K562 (cell line): ENCODE measurements around the gene MRPL10. TPM values are rescaled to one million over a fixed set of nuclear protein-coding genes. Genes with fewer than 3 reads are reported as not detected.

Experiments
- ARID1B ChIP-seq: fragments of 450-650 bp; IDR thresholded peaks from 2 replicates; pipeline ENCODE4 v1.6.1; 2016; ENCODE audit warnings: antibody characterized with exemption, mild to moderate bottlenecking, inconsistent platforms
- CREB1 ChIP-seq, 2 experiments: sonication (generic) in 1 of 2; formaldehyde crosslinking in 1 of 2; IDR thresholded peaks; 2 replicates each; pipeline versions ENCODE4 v1.6.1 to v1.8.0; 2012 to 2022; ENCODE audit warnings: inconsistent platforms in 1 of 2, mild to moderate bottlenecking in 1 of 2, missing genetic modification reagents in 1 of 2, moderate library complexity in 1 of 2
- ERF ChIP-seq: fragments of 450-650 bp; formaldehyde crosslinking; IDR thresholded peaks from 2 replicates; pipeline ENCODE4 v1.4.0; 2020; ENCODE audit warnings: mild to moderate bottlenecking, mixed read lengths
- ESRRA ChIP-seq: fragments of 450-650 bp; IDR thresholded peaks from 2 replicates; pipeline ENCODE4 v1.6.1; 2014; ENCODE audit warnings: low read depth, mild to moderate bottlenecking, moderate library complexity, borderline replicate concordance
- ESRRB ChIP-seq: fragments of 250-450 bp; sonication (Bioruptor Pico); IDR thresholded peaks from 2 replicates; pipeline ENCODE4 v1.5.0; 2020; ENCODE audit warnings: mild to moderate bottlenecking, moderate library complexity, borderline replicate concordance
- KAT7 ChIP-seq: sonication (generic); formaldehyde crosslinking; IDR thresholded peaks from 2 replicates; pipeline ENCODE4 v1.8.0; 2022; ENCODE audit warnings: missing genetic modification reagents, mild to moderate bottlenecking, borderline replicate concordance
- MAZ ChIP-seq, 2 experiments: fragments of 450-650 bp in 1 of 2; sonication (generic) in 1 of 2; formaldehyde crosslinking; IDR thresholded peaks in 1 of 2; conservative IDR thresholded peaks in 1 of 2; 2 replicates each; pipeline versions ENCODE4 v1.4.0 to v1.5.0; 2020; ENCODE audit warnings: mild to moderate bottlenecking in 1 of 2, missing genetic modification reagents in 1 of 2
- MYC ChIP-seq, 2 experiments: fragments of 250-450 bp in 1 of 2; sonication (Bioruptor Pico) in 1 of 2; IDR thresholded peaks; 2 replicates each; pipeline versions ENCODE4 v1.5.1 to v1.6.1; 2012 to 2021; ENCODE audit warnings: low read depth in 2 of 2, borderline replicate concordance in 1 of 2, improper control_type of control experiment in 1 of 2, low read length in 1 of 2, mild to moderate bottlenecking in 1 of 2, moderate library complexity in 1 of 2
- RAD51 ChIP-seq: fragments of 450-650 bp; IDR thresholded peaks from 2 replicates; pipeline ENCODE4 v1.7.1; 2016; ENCODE audit warnings: low read depth, mild to moderate bottlenecking, borderline replicate concordance
- SMARCA4 ChIP-seq: fragments of 450-650 bp; IDR thresholded peaks from 2 replicates; pipeline ENCODE4 v1.6.1; 2016
- SMARCA5 ChIP-seq: fragments of 450-650 bp; IDR thresholded peaks from 2 replicates; pipeline ENCODE4 v1.6.1; 2016
- TCF7L2 ChIP-seq: fragments of 150-350 bp; IDR thresholded peaks from 2 replicates; pipeline ENCODE4 v1.6.1; 2016; ENCODE audit warnings: low read depth, mild to moderate bottlenecking, low read length, moderate library complexity
- YBX1 ChIP-seq: fragments of 450-650 bp; IDR thresholded peaks from 2 replicates; pipeline ENCODE4 v1.7.1; 2016; ENCODE audit warnings: mild to moderate bottlenecking
- ZKSCAN3 ChIP-seq: fragments of 250-450 bp; sonication (Bioruptor Pico); IDR thresholded peaks from 2 replicates; pipeline ENCODE4 v1.4.0; 2020
- polyA plus RNA-seq, 8 experiments: library from polyadenylated mRNA; depleted of rRNA in 4 of 8; stranded (reverse) in 5 of 8; unstranded in 3 of 8; fragments of >200 nt; fragmentation: Nextera tagmentation in 2 of 8; fragmentation: Illumina TruSeq in 1 of 8; extraction: Ambion mirVana in 2 of 8; extraction: Trizol in 1 of 8; gene quantifications; 2 replicates each; pipeline versions ENCODE4 v1.2.1 to v1.2.3, GENCODE V29; 2011 to 2014; ENCODE audit warnings: inconsistent platforms in 1 of 8, missing spikeins in 1 of 8
- total RNA-seq, 7 experiments: library from RNA; depleted of rRNA in 6 of 7; stranded (reverse); fragments of >200 nt in 6 of 7; fragmentation: Illumina TruSeq in 2 of 7; extraction: Trizol in 2 of 7; gene quantifications; 2 replicates each; pipeline versions ENCODE4 v1.2.1 to v1.2.3, GENCODE V29; 2011 to 2021; ENCODE audit warnings: low replicate concordance in 1 of 7
- TF ChIP-seq, protein P1 (sequence below), 2 experiments: fragments of 450-650 bp; IDR thresholded peaks; 2 replicates each; pipeline ENCODE4 v1.6.1; 2018; ENCODE audit warnings: mild to moderate bottlenecking in 2 of 2, low read depth in 1 of 2; ENCODE audit not compliant: partially characterized antibody in 2 of 2
- TF ChIP-seq, protein P2 (sequence below): fragments of 200-800 bp; sonication (Bioruptor generic); IDR thresholded peaks from 2 replicates; pipeline ENCODE4 v1.6.1; 2017; ENCODE audit warnings: missing genetic modification characterization, missing compliant biosample characterization
- TF ChIP-seq, protein P3 (sequence below), 3 experiments: IDR thresholded peaks in 2 of 3; conservative IDR thresholded peaks in 1 of 3; 2 replicates each; pipeline ENCODE4 v1.5.1; 2011 to 2012; ENCODE audit warnings: low read length in 3 of 3, mild to moderate bottlenecking in 3 of 3, control low read depth in 2 of 3, improper control_type of control experiment in 1 of 3, inconsistent platforms in 1 of 3, low read depth in 1 of 3, mixed read lengths in 1 of 3, moderate library complexity in 1 of 3; ENCODE audit not compliant: insufficient read depth in 2 of 3
- TF ChIP-seq, protein P4 (sequence below): sonication (generic); formaldehyde crosslinking; IDR thresholded peaks from 2 replicates; pipeline ENCODE4 v1.8.1; 2022; ENCODE audit warnings: missing genetic modification reagents

Gene MRPL10
- total and polyA plus RNA-seq, 9 of the 15 experiments (the other 6 are each of a cell fraction or from before 2014, with no cell fraction given) = 27.8 to 105 (median 67.3) TPM

DNA sequence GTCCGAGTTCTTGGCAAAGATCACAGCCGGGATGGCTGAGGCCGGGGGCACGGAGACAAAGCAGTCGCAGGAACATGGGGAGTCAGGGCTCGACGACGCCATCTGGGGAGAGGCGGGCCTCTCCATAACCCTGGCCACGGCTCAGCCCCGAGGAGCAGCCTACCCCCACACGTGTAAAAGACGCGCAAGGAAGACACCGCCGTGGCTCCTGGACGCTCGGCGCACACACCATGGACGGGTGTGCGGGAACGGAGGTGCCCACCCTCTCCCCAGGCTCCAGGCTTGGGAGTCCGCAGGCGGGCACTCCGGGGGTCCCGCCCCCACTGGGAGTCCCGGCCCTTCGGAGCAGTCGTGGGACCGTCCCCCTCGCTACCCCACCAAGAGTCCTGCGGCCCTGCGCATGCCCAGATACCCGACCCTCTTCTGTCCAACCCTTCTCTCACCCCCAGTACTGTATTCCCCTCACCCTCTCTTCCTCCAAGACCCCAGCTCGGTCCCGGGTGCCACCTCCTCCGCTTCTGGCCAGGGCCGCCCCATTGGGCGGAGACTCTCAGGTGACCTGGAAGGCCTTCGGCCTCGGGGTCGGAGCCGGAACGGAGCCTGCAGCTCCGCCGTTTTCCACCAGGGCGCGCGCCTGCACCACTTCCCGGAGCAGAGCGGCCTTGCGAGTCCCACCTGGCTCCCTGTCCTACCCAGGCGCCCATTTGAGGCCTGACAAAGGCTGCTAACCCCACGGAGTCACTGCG, 9.6 kb upstream of the MRPL10 start, which contains the start of gene SCRN2 (continued):
- TF ChIP-seq, protein P1, sequence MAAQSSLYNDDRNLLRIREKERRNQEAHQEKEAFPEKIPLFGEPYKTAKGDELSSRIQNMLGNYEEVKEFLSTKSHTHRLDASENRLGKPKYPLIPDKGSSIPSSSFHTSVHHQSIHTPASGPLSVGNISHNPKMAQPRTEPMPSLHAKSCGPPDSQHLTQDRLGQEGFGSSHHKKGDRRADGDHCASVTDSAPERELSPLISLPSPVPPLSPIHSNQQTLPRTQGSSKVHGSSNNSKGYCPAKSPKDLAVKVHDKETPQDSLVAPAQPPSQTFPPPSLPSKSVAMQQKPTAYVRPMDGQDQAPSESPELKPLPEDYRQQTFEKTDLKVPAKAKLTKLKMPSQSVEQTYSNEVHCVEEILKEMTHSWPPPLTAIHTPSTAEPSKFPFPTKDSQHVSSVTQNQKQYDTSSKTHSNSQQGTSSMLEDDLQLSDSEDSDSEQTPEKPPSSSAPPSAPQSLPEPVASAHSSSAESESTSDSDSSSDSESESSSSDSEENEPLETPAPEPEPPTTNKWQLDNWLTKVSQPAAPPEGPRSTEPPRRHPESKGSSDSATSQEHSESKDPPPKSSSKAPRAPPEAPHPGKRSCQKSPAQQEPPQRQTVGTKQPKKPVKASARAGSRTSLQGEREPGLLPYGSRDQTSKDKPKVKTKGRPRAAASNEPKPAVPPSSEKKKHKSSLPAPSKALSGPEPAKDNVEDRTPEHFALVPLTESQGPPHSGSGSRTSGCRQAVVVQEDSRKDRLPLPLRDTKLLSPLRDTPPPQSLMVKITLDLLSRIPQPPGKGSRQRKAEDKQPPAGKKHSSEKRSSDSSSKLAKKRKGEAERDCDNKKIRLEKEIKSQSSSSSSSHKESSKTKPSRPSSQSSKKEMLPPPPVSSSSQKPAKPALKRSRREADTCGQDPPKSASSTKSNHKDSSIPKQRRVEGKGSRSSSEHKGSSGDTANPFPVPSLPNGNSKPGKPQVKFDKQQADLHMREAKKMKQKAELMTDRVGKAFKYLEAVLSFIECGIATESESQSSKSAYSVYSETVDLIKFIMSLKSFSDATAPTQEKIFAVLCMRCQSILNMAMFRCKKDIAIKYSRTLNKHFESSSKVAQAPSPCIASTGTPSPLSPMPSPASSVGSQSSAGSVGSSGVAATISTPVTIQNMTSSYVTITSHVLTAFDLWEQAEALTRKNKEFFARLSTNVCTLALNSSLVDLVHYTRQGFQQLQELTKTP (IDR thresholded peaks at IDR 0.05; ENCODE audit: low read depth in 1 of 2, partially characterized antibody in 2 of 2) = no peak
- TF ChIP-seq SMARCA4 (no peak; the same call in 1 of the 2 replicates), ESRRA (peak; percentile 48; the same call in 1 of the 2 replicates), MYC (IDR thresholded peaks at IDR 0.05; ENCODE audit: low read depth, low read length) (peak; percentile 63; the same call in 1 of the 2 replicates), MYC (CRISPR knock-in tag; IDR thresholded peaks at IDR 0.05; ENCODE audit: borderline replicate concordance, low read depth) (no peak; the same call in 1 of the 2 replicates), MAZ (CRISPR knock-in tag; conservative IDR thresholded peaks at IDR 0.05 in 1 of 2, IDR thresholded peaks at IDR 0.05 in 1 of 2) (peak; percentile 74 to 87; a peak in 3 of 4 replicates), TCF7L2 (no peak), CREB1 (IDR thresholded peaks at IDR 0.05) (no peak), CREB1 (CRISPR knock-in tag; IDR thresholded peaks at IDR 0.05) (0 out of 2 replicates have a peak, but pooled peaks have one; percentile 29), ERF (CRISPR knock-in tag) (no peak), ZKSCAN3 (CRISPR knock-in tag) (no peak), SMARCA5 (no peak), ESRRB (CRISPR knock-in tag) (no peak), RAD51 (peak; percentile 51; the same call in 1 of the 2 replicates), KAT7 (CRISPR knock-in tag) (peak; percentile 92; the same call in 1 of the 2 replicates), YBX1 (no peak), ARID1B (peak; percentile 48; the same call in 1 of the 2 replicates)
- TF ChIP-seq, protein P2, sequence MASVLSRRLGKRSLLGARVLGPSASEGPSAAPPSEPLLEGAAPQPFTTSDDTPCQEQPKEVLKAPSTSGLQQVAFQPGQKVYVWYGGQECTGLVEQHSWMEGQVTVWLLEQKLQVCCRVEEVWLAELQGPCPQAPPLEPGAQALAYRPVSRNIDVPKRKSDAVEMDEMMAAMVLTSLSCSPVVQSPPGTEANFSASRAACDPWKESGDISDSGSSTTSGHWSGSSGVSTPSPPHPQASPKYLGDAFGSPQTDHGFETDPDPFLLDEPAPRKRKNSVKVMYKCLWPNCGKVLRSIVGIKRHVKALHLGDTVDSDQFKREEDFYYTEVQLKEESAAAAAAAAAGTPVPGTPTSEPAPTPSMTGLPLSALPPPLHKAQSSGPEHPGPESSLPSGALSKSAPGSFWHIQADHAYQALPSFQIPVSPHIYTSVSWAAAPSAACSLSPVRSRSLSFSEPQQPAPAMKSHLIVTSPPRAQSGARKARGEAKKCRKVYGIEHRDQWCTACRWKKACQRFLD (CRISPR knock-in tag) = peak; percentile 74
- TF ChIP-seq, protein P3, sequence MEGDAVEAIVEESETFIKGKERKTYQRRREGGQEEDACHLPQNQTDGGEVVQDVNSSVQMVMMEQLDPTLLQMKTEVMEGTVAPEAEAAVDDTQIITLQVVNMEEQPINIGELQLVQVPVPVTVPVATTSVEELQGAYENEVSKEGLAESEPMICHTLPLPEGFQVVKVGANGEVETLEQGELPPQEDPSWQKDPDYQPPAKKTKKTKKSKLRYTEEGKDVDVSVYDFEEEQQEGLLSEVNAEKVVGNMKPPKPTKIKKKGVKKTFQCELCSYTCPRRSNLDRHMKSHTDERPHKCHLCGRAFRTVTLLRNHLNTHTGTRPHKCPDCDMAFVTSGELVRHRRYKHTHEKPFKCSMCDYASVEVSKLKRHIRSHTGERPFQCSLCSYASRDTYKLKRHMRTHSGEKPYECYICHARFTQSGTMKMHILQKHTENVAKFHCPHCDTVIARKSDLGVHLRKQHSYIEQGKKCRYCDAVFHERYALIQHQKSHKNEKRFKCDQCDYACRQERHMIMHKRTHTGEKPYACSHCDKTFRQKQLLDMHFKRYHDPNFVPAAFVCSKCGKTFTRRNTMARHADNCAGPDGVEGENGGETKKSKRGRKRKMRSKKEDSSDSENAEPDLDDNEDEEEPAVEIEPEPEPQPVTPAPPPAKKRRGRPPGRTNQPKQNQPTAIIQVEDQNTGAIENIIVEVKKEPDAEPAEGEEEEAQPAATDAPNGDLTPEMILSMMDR (IDR thresholded peaks at IDR 0.05 in 2 of 3, conservative IDR thresholded peaks at IDR 0.05 in 1 of 3; ENCODE audit: insufficient read depth in 2 of 3, low read depth in 1 of 3, low read length in 3 of 3) = peak; percentile 96 to 98 (median 97)
- TF ChIP-seq, protein P4, sequence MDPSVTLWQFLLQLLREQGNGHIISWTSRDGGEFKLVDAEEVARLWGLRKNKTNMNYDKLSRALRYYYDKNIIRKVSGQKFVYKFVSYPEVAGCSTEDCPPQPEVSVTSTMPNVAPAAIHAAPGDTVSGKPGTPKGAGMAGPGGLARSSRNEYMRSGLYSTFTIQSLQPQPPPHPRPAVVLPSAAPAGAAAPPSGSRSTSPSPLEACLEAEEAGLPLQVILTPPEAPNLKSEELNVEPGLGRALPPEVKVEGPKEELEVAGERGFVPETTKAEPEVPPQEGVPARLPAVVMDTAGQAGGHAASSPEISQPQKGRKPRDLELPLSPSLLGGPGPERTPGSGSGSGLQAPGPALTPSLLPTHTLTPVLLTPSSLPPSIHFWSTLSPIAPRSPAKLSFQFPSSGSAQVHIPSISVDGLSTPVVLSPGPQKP (CRISPR knock-in tag) = no peak
